Measurements from ENCODE around the gene KIF1C. TPM values are rescaled to one million over a fixed set of nuclear protein-coding genes. Genes with fewer than 3 reads are reported as not detected.
A peak's percentile ranks its signal among the peaks of the same experiment; 100 is the strongest.

Gene KIF1C
- total RNA-seq: 94.0 TPM

- Histone ChIP-seq H3K36me3 (peaks cover 14 to 19% of the 10 kb centered on the region in 2 donors), H3K27ac (peak within 1 kb of the TSS; percentile 94 to 95)
Measured at GRCh38 chr17:4997302-4998026, at the start of gene KIF1C, which contains the start of gene INCA1. Gene KIF1C, plus strand, starts transcription at chr17:4997950. Its CDS starts 2,297 bp downstream, at chr17:5000247. Gene INCA1, minus strand, starts transcription at chr17:4997522. Its CDS starts 3,085 bp downstream, at chr17:4994437.

GRCh38 chr17:4948166-4948930 is 49.4 kb upstream of the KIF1C start, which contains the start of gene PFN1:
Gene PFN1, minus strand, starts transcription at chr17:4948530. Its CDS starts 136 bp downstream, at chr17:4948394.
- H3K36me3 ChIP-seq: peaks cover 26 to 34% of the 10 kb centered on the region in 2 donors
- no peaks in the 10 kb centered on the region for H3K27me3 ChIP-seq
- DNase-seq (ENCODE audit: low spot score in 2 of 2): peak; percentile 66 to 94
- H3K9me3 ChIP-seq: no peaks in the 10 kb centered on the region
- peaks cover 15 to 49% of the 10 kb centered on the region in 2 donors for H3K4me1 ChIP-seq
- intact Hi-C loops (cut with DNase I): loop anchor here (1.0 kb wide), 2 partner anchors 8 to 19 kb away; partner anchors contain the start of genes RNF167, SLC25A11 and SPAG7
- H3K4me3 ChIP-seq: peak within 1 kb of the TSS; percentile 94 to 100
- H3K27ac ChIP-seq: peak within 1 kb of the TSS; percentile 93 to 99
- TF ChIP-seq, protein P1, sequence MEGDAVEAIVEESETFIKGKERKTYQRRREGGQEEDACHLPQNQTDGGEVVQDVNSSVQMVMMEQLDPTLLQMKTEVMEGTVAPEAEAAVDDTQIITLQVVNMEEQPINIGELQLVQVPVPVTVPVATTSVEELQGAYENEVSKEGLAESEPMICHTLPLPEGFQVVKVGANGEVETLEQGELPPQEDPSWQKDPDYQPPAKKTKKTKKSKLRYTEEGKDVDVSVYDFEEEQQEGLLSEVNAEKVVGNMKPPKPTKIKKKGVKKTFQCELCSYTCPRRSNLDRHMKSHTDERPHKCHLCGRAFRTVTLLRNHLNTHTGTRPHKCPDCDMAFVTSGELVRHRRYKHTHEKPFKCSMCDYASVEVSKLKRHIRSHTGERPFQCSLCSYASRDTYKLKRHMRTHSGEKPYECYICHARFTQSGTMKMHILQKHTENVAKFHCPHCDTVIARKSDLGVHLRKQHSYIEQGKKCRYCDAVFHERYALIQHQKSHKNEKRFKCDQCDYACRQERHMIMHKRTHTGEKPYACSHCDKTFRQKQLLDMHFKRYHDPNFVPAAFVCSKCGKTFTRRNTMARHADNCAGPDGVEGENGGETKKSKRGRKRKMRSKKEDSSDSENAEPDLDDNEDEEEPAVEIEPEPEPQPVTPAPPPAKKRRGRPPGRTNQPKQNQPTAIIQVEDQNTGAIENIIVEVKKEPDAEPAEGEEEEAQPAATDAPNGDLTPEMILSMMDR (IDR thresholded peaks at IDR 0.05): no peak

More at GRCh38 chr17:4997302-4998026, at the start of gene KIF1C, which contains the start of gene INCA1:
- Histone ChIP-seq H3K27me3 (no peaks in the 10 kb centered on the region), H3K9me3 (no peaks in the 10 kb centered on the region), H3K4me3 (peak within 1 kb of the TSS; percentile 80 to 99), H3K4me1 (peaks cover 6 to 17% of the 10 kb centered on the region in 2 donors)
- DNase-seq (ENCODE audit: low spot score in 2 of 2): peak; percentile 56 to 95
- intact Hi-C loops (cut with DNase I): loop anchor here (1.0 kb wide), 4 partner anchors 9 to 58 kb away; partner anchors contain the start of gene SPAG7
- TF ChIP-seq, protein P1 (IDR thresholded peaks at IDR 0.05): peak in 2 of 3 experiments; percentile 12 to 42

- no peaks in the 10 kb centered on the region for H3K9me3 ChIP-seq
- intact Hi-C loops (cut with DNase I): loop anchor here (1.0 kb wide), 3 partner anchors 9 to 48 kb away; partner anchors contain the start of genes INCA1, KIF1C, RNF167 and SLC25A11
- no peaks in the 10 kb centered on the region for H3K27me3 ChIP-seq
- peaks cover 21 to 29% of the 10 kb centered on the region in 2 donors for H3K36me3 ChIP-seq
- peaks cover 15 to 55% of the 10 kb centered on the region in 2 donors for H3K4me1 ChIP-seq
- TF ChIP-seq, protein P1 (IDR thresholded peaks at IDR 0.05): no peak
- H3K4me3 ChIP-seq: peak overlapping the region; percentile 94 to 100
- peak overlapping the region; percentile 93 to 99 for H3K27ac ChIP-seq
- DNase-seq (ENCODE audit: low spot score in 2 of 2): peak; percentile 32 to 91
Measured at GRCh38 chr17:4948931-4949320, 48.8 kb upstream of the KIF1C start.

- peak overlapping the region; percentile 93 to 99 for H3K27ac ChIP-seq
- no peaks in the 10 kb centered on the region for H3K9me3 ChIP-seq
- H3K4me1 ChIP-seq: peaks cover 15 to 50% of the 10 kb centered on the region in 2 donors
- H3K4me3 ChIP-seq: peak overlapping the region; percentile 94 to 100
- peaks cover 15 to 23% of the 10 kb centered on the region in 2 donors for H3K36me3 ChIP-seq
- no peaks in the 10 kb centered on the region for H3K27me3 ChIP-seq
- TF ChIP-seq, protein P1 (IDR thresholded peaks at IDR 0.05): no peak
- peak; percentile 37 to 89 for DNase-seq (ENCODE audit: low spot score in 2 of 2)
- intact Hi-C loops (cut with DNase I): loop anchor here (1.0 kb wide), 1 partner anchor 48 kb away; the partner anchor contains the start of genes INCA1 and KIF1C
Measured at GRCh38 chr17:4949321-4950074, 48.3 kb upstream of the KIF1C start.

All from ascending aorta (tissue), 2 donors.